ENCODE results near the gene NIPBL.
"Not testable (repeated sequence)": the region's sequence is repeated elsewhere in the genome, so short reads cannot be mapped to it uniquely, and the experiment has no call there.

Gene NIPBL

GRCh38 chr5:36842087-36842486 lies 34.5 kb upstream of the NIPBL start:
- no peak overlapping the region for H3K4me3 ChIP-seq (ENCODE audit: low read depth, low read length)
- TF ChIP-seq, protein P1, sequence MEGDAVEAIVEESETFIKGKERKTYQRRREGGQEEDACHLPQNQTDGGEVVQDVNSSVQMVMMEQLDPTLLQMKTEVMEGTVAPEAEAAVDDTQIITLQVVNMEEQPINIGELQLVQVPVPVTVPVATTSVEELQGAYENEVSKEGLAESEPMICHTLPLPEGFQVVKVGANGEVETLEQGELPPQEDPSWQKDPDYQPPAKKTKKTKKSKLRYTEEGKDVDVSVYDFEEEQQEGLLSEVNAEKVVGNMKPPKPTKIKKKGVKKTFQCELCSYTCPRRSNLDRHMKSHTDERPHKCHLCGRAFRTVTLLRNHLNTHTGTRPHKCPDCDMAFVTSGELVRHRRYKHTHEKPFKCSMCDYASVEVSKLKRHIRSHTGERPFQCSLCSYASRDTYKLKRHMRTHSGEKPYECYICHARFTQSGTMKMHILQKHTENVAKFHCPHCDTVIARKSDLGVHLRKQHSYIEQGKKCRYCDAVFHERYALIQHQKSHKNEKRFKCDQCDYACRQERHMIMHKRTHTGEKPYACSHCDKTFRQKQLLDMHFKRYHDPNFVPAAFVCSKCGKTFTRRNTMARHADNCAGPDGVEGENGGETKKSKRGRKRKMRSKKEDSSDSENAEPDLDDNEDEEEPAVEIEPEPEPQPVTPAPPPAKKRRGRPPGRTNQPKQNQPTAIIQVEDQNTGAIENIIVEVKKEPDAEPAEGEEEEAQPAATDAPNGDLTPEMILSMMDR (IDR thresholded peaks at IDR 0.05; ENCODE audit: low read depth, low read length, missing control alignments), result no peak
- no peak for DNase-seq (ENCODE audit: low read depth)
- in situ Hi-C loops (cut with HindIII; ENCODE audit: low sequenced_read_pairs), result no loop called here

- TF ChIP-seq, protein P1 (IDR thresholded peaks at IDR 0.05; ENCODE audit: low read depth, low read length, missing control alignments), result no peak
- no peak overlapping the region for H3K4me3 ChIP-seq (ENCODE audit: low read depth, low read length)
- in situ Hi-C loops (cut with HindIII; ENCODE audit: low sequenced_read_pairs), result no loop called here
- no peak for DNase-seq (ENCODE audit: low read depth)
These were observed 32.3 kb upstream of the NIPBL start for GRCh38 chr5:36844305-36844704.

GRCh38 chr5:36848545-36848944 lies 28.0 kb upstream of the NIPBL start:
- DNase-seq (ENCODE audit: low read depth); in situ Hi-C loops (cut with HindIII; ENCODE audit: low sequenced_read_pairs); H3K4me3 ChIP-seq (ENCODE audit: low read depth, low read length): not testable (repeated sequence)

GRCh38 chr5:36852903-36853302 lies 23.7 kb upstream of the NIPBL start:
- DNase-seq (ENCODE audit: low read depth); in situ Hi-C loops (cut with HindIII; ENCODE audit: low sequenced_read_pairs); H3K4me3 ChIP-seq (ENCODE audit: low read depth, low read length): not testable (repeated sequence)

DNA sequence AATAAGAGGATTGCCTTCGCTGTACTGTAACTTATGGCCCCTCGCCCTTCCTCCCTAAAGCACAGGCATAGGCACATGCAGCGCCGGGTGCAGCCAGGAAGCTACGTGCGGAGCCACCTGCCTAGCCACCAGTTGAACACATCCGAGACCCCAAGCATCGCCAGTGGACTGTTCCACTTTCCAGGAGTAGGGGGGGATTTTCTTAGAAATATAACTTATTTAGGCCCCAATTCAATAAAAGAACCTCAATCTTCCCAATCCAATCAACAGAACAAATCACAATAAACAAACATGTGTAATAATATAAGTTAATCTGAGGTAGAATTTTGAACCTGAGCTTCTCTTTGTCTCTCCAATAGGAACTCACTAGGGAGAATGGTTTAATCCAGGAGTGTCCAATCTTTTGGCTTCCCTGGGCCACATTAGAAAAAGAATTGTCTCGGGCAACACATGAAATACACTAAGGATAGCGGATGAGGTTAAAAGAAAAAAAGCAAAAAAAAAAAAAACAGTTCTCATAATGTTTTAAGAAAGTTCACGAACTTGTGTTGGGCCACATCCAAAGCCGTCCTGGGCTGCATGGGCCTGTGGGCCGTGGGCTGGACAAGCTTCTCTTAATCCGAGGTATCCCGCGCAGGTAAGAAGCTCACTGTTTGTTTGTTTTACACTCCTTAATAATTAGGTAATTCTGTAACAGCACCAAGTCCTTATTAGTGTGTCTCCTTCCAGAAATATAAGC lies 22.0 kb upstream of the NIPBL start:
- H3K4me3 ChIP-seq (ENCODE audit: low read depth, low read length), result no peak overlapping the region
- in situ Hi-C loops (cut with HindIII; ENCODE audit: low sequenced_read_pairs), result no loop called here
- TF ChIP-seq, protein P1 (IDR thresholded peaks at IDR 0.05; ENCODE audit: low read depth, low read length, missing control alignments), result no peak
- DNase-seq (ENCODE audit: low read depth), result no peak

- no peak for DNase-seq (ENCODE audit: low read depth)
- in situ Hi-C loops (cut with HindIII; ENCODE audit: low sequenced_read_pairs), result no loop called here
- TF ChIP-seq, protein P1 (IDR thresholded peaks at IDR 0.05; ENCODE audit: low read depth, low read length, missing control alignments), result no peak
- H3K4me3 ChIP-seq (ENCODE audit: low read depth, low read length), result no peak overlapping the region
These were observed 21.5 kb upstream of the NIPBL start for GRCh38 chr5:36855141-36855495.

DNA sequence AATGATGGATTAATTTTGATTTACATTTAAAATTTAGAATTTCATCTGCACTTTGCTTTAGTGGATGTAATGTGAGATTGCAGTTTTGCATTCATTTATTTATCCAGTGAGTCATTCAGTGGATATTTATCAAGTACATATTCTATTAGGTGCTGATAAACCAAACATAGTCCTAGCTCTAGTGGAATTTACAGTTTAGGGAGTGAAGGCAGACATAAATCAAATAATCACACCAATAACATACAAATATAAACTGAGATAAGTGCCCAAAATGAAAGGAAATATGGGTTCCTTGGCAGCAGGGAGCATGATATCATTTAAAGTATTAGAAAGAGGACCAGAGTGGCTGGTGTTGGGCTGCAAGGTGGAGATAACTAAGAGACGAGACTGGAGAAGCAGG lies 14.7 kb upstream of the NIPBL start:
- TF ChIP-seq, protein P1 (IDR thresholded peaks at IDR 0.05; ENCODE audit: low read depth, low read length, missing control alignments), result no peak
- in situ Hi-C loops (cut with HindIII; ENCODE audit: low sequenced_read_pairs), result loop anchor here (10.0 kb wide), 1 partner anchor 107 kb away; no protein-coding TSS in a partner anchor
- no peak overlapping the region for H3K4me3 ChIP-seq (ENCODE audit: low read depth, low read length)
- DNase-seq (ENCODE audit: low read depth), result no peak

Data from astrocyte of the cerebellum (primary cell).